Measurements from ENCODE around the gene IGBP1.
"Not testable (repeated sequence)": the region's sequence is repeated elsewhere in the genome, so short reads cannot be mapped to it uniquely, and the experiment has no call there.

DNA sequence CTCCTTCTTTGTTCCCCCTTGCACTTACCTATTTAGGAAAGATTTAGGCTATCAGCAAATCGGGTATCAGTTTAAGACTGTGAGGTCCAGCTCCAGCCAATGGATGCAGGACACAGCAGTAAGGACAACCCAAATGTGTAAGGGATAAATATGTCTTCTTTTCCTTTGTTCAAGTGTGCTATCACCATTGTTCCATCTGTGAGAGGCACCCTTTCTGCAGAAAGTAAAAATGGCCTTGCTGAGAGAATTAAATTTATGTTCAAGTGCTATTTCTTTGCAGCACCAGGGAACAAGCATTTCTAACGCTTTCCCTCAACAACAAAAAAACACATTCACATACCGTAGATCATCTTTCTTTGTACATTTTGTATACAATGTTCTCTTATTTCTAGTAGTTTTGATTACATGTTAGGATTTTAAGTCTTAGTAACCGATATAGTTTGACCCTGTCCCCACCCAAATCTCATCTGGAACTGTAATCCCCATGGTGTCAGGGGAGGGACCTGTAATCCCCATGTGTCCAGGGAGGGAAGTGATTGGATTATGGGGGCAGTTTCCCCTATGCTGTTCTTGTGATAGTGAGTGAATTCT, 21.7 kb upstream of the IGBP1 start:
- not testable (repeated sequence) for TF ChIP-seq CTCF (IDR thresholded peaks at IDR 0.05 in 2 of 3, conservative IDR thresholded peaks at IDR 0.05 in 1 of 3; ENCODE audit: borderline replicate concordance in 1 of 3, insufficient read depth in 1 of 3, low read depth in 2 of 3, low read length in 2 of 3); POLR2A (IDR thresholded peaks at IDR 0.05; ENCODE audit: borderline replicate concordance, extremely low read depth, insufficient read depth, insufficient read length); SRF (IDR thresholded peaks at IDR 0.05; ENCODE audit: low read depth); SIN3A (IDR thresholded peaks at IDR 0.05; ENCODE audit: low read depth); EZH2phosphoT487 (IDR thresholded peaks at IDR 0.05; ENCODE audit: borderline replicate concordance); CEBPB (IDR thresholded peaks at IDR 0.05; ENCODE audit: low read depth)

Measured in HCT116 (cell line).